Measurements from ENCODE around the gene SH2D2A. TPM values are rescaled to one million over a fixed set of nuclear protein-coding genes. Genes with fewer than 3 reads are reported as not detected.

SH2D2A gene
- total and polyA plus RNA-seq, 9 of the 15 experiments (the other 6 are each of a cell fraction or from before 2014, with no cell fraction given) = 0.89 to 33.6 (median 6.9) TPM

GRCh38 chr1:156760092-156760795 is 56.4 kb downstream of the SH2D2A start:
- peak; percentile 59 for FAIRE-seq
- intact Hi-C loops (cut with micrococcal nuclease) = no loop called here
- no peaks in the 10 kb centered on the region for H3K36me3 ChIP-seq (ENCODE audit: control insufficient read depth, insufficient read depth, low read length)
- no peak for TF ChIP-seq NR2C2 (CRISPR knock-in tag; IDR thresholded peaks at IDR 0.05)
- TF ChIP-seq NR2C2 (tag; IDR thresholded peaks at IDR 0.05) = no peak
- no peak for TF ChIP-seq ZBTB34 (CRISPR knock-in tag; IDR thresholded peaks at IDR 0.05)
- TF ChIP-seq ZNF592 (IDR thresholded peaks at IDR 0.05) = no peak
- TF ChIP-seq ZNF561 (CRISPR knock-in tag; conservative IDR thresholded peaks at IDR 0.05) = no peak
- no peak for TF ChIP-seq ZZZ3 (IDR thresholded peaks at IDR 0.05)
- 0 out of 2 replicates have a peak, but pooled peaks have one; percentile 34 for TF ChIP-seq POLR2G (IDR thresholded peaks at IDR 0.05; ENCODE audit: low read depth, low read length)
- 0 out of 2 replicates have a peak, but pooled peaks have one; percentile 50 for TF ChIP-seq ZNF24 (IDR thresholded peaks at IDR 0.05)
- TF ChIP-seq SAFB2 (IDR thresholded peaks at IDR 0.05; ENCODE audit: borderline replicate concordance, low read depth, low read length, severe bottlenecking) = no peak
- no peak for TF ChIP-seq ZNF778 (CRISPR knock-in tag; IDR thresholded peaks at IDR 0.05)
- TF ChIP-seq PBX2 (CRISPR knock-in tag; IDR thresholded peaks at IDR 0.05; ENCODE audit: low read depth) = no peak
- peak; percentile 79 for TF ChIP-seq PBX2 (tag; conservative IDR thresholded peaks at IDR 0.05; ENCODE audit: low read depth)
- no peak for TF ChIP-seq SRSF7 (optimal IDR thresholded peaks at IDR 0.05; ENCODE audit: low read depth, low read length)

More at GRCh38 chr1:156760092-156760795, 56.4 kb downstream of the SH2D2A start:
- Histone ChIP-seq H3K4me2 (ENCODE audit: insufficient read depth, low read length) (0 out of 2 replicates have a peak overlapping the region, but pooled peaks have one; percentile 22), H4K20me1 (replicated peaks; ENCODE audit: control insufficient read depth, insufficient read depth, low read length) (no peaks in the 10 kb centered on the region), H3K9me3 (replicated peaks; ENCODE audit: control insufficient read depth, insufficient read depth, low read depth, low read length) (no peaks in the 10 kb centered on the region), H3K4me1 (replicated peaks in 1 of 2; ENCODE audit: control insufficient read depth in 2 of 2, insufficient read depth in 2 of 2, low read length in 2 of 2) (peaks cover 29 to 31% of the 10 kb centered on the region in 2 experiments; a peak in 4 of 5 replicates), H2AFZ (ENCODE audit: low read depth, low read length) (no peak overlapping the region), H3K9ac (ENCODE audit: insufficient read depth in 1 of 2, low read depth in 2 of 2, low read length in 2 of 2) (peak overlapping the region in 1 of 2 experiments; percentile 57; a peak in 1 of 4 replicates), H3K9me1 (ENCODE audit: control insufficient read depth, insufficient read depth, low read length) (no peaks in the 10 kb centered on the region), H3K79me2 (ENCODE audit: control insufficient read depth, insufficient read depth, low read length) (0 out of 3 replicates have a peak, but pooled peaks cover 6% of the 10 kb centered on the region), H3K27ac (ENCODE audit: extremely low read depth, low read depth, low read length) (peak overlapping the region; percentile 36; the same call in 1 of the 3 replicates), H3K27me3 (ENCODE audit: control insufficient read depth in 2 of 2, insufficient read depth in 2 of 2, low read length in 2 of 2) (no peaks in the 10 kb centered on the region), H3K4me3 (no peak overlapping the region)
- peak; percentile 41; the same call in 2 of the 3 replicates for ATAC-seq
- in situ Hi-C loops (cut with MboI) = no loop called here
- ChIA-PET CTCF (ENCODE audit: low intra/inter-chr PET ratio) (no interaction called here), POLR2A (interaction anchor here (1.1 to 1.5 kb wide), 2 partner anchors 9 to 17 kb away, joined by 4 to 6 read pairs; no protein-coding TSS in a partner anchor)
- BruUV-seq (replicated peaks) = no TSS peak
- WGBS (ENCODE audit: insufficient coverage, low coverage, missing lambda C conversion rate) = 64% methylated on average over 6 of the region's 6 CpGs
- DNase-seq (ENCODE audit: extremely low read depth in 1 of 4, low spot score in 3 of 4) = peak in 1 of 4 experiments; percentile 50

Measured in K562 (cell line).